Mesodermal cell (in vitro differentiated cells): ENCODE data around the gene ARHGAP30.
"Not testable (repeated sequence)": the region's sequence is repeated elsewhere in the genome, so short reads cannot be mapped to it uniquely, and the experiment has no call there.

Experiments
- H3K27ac ChIP-seq: 2 replicates; pipeline ENCODE4 v1.7.0; 2013; ENCODE audit warnings: mild to moderate bottlenecking, low read depth, low read length, moderate library complexity; ENCODE audit not compliant: severe bottlenecking
- H3K36me3 ChIP-seq: 2 replicates; pipeline ENCODE4 v1.7.1; 2013; ENCODE audit warnings: mild to moderate bottlenecking, low read length, moderate library complexity; ENCODE audit not compliant: control insufficient read depth, insufficient read depth
- H3K4me1 ChIP-seq: one replicate; pipeline ENCODE4 v1.7.1; 2013; ENCODE audit warnings: mild to moderate bottlenecking, low read length; ENCODE audit not compliant: insufficient read depth, control insufficient read depth, poor library complexity, severe bottlenecking
- H3K4me3 ChIP-seq: 2 replicates; pipeline ENCODE4 v1.7.0; 2013; ENCODE audit warnings: low read length, control low read depth, mild to moderate bottlenecking; ENCODE audit not compliant: insufficient read depth, poor library complexity, severe bottlenecking; ENCODE audit errors: extremely low read depth
- H3K9me3 ChIP-seq: 2 replicates; pipeline ENCODE4 v1.7.1; 2013; ENCODE audit warnings: mild to moderate bottlenecking, low read length, moderate library complexity; ENCODE audit not compliant: control insufficient read depth
- WGBS, 2 experiments: methylation state at CpG; one replicate each; pipeline ENCODE4 v1.1.5; 2013; ENCODE audit warnings: missing lambda C conversion rate in 2 of 2; ENCODE audit not compliant: insufficient coverage in 2 of 2; 5-methylcytosine and 5-hydroxymethylcytosine counted together

ARHGAP30 gene

GRCh38 chr1:161037661-161038522 lies 31.8 kb downstream of the ARHGAP30 start:
- H3K36me3 ChIP-seq, result peaks cover 56% of the 10 kb centered on the region
- 53 to 69% methylated on average over 8 to 15 of the region's 21 CpGs for WGBS, 2 experiments
- H3K9me3 ChIP-seq, result no peaks in the 10 kb centered on the region
- peak overlapping the region; percentile 41 for H3K4me3 ChIP-seq
- no peak overlapping the region for H3K27ac ChIP-seq
- H3K4me1 ChIP-seq, result peaks cover 4% of the 10 kb centered on the region

GRCh38 chr1:161033751-161034150 lies 35.9 kb downstream of the ARHGAP30 start:
- 100% methylated on average over 1 to 2 of the region's 3 CpGs for WGBS, 2 experiments
- H3K27ac ChIP-seq, result no peak overlapping the region
- peaks cover 2% of the 10 kb centered on the region for H3K4me1 ChIP-seq
- peaks cover 15% of the 10 kb centered on the region for H3K36me3 ChIP-seq
- H3K4me3 ChIP-seq, result no peak overlapping the region
- H3K9me3 ChIP-seq, result no peaks in the 10 kb centered on the region

DNA sequence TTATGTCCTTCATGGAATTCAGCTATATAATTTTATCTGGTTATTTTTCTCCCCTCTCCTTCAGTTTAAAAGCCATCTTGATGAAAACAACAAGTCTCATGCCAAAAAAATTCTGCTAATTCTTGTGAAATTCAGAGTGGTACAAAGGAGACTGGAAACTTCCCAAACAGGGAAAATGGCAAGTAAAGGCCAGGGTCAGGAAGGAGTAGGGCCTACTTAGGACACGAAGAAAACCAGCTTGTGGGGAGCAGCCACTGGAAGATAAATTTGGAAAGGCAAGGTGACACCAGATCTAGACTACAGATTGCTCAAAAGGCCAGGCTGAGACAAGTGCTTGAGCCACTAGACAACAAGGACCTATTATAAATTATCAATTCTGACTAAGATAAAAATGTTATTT lies 37.3 kb downstream of the ARHGAP30 start:
- 71 to 100% methylated on average over 1 of the region's 1 CpG for WGBS, 2 experiments
- Histone ChIP-seq H3K4me1 (no peaks in the 10 kb centered on the region), H3K9me3 (no peaks in the 10 kb centered on the region), H3K36me3 (peaks cover 4% of the 10 kb centered on the region), H3K27ac (no peak overlapping the region), H3K4me3 (no peak overlapping the region)

- WGBS, 2 experiments, result no CpG with 5 or more reads among the region's 2 CpGs
- H3K4me1 ChIP-seq, result no peaks in the 10 kb centered on the region
- H3K9me3 ChIP-seq, result no peaks in the 10 kb centered on the region
- H3K36me3 ChIP-seq, result no peaks in the 10 kb centered on the region
- H3K4me3 ChIP-seq, result no peak overlapping the region
- H3K27ac ChIP-seq, result no peak overlapping the region
These were observed 37.8 kb downstream of the ARHGAP30 start for GRCh38 chr1:161031874-161032273.

DNA sequence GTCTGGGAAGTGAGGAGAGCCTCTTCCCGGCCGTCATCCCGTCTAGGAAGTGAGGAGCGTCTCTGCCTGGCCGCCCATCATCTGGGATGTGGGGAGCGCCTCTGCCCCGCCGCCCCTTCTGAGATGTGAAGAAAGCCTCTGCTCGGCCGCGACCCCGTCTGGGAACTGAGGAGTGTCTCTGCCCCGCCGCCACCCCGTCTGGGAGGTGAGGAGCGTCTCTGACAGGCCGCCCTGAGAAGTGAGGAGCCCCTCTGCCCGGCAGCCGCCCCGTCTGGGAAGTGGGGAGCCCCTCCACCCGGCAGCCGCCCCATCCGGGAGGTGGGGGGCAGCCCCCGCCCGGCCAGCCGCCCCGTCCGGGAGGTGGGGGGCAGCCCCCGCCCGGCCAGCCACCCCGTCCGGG lies 40.2 kb downstream of the ARHGAP30 start:
- WGBS, 2 experiments, result 93 to 97% methylated on average over 8 to 12 of the region's 32 CpGs

GRCh38 chr1:161026954-161027353 lies 42.7 kb downstream of the ARHGAP30 start:
- 86 to 100% methylated on average over 1 of the region's 1 CpG for WGBS, 2 experiments

More for the DNA sequence above, 40.2 kb downstream of the ARHGAP30 start:
- not testable (repeated sequence) for H3K4me3 ChIP-seq, H3K9me3 ChIP-seq, H3K36me3 ChIP-seq, H3K27ac ChIP-seq, H3K4me1 ChIP-seq

GRCh38 chr1:161022432-161022831 lies 47.3 kb downstream of the ARHGAP30 start:
- not testable (repeated sequence) for H3K9me3 ChIP-seq, H3K4me3 ChIP-seq, H3K27ac ChIP-seq, H3K36me3 ChIP-seq
- WGBS, 2 experiments, result 90 to 95% methylated on average over 6 to 9 of the region's 12 CpGs
- H3K4me1 ChIP-seq, result peaks cover 11% of the 10 kb centered on the region

More at GRCh38 chr1:161026954-161027353, 42.7 kb downstream of the ARHGAP30 start:
- H3K4me3 ChIP-seq, H3K36me3 ChIP-seq, H3K9me3 ChIP-seq, H3K27ac ChIP-seq, H3K4me1 ChIP-seq: not testable (repeated sequence)

GRCh38 chr1:161021970-161022353 lies 47.7 kb downstream of the ARHGAP30 start:
- Histone ChIP-seq H3K4me1 (peaks cover 11% of the 10 kb centered on the region), H3K27ac (no peak overlapping the region), H3K36me3 (no peaks in the 10 kb centered on the region), H3K4me3 (peak overlapping the region; percentile 67), H3K9me3 (no peaks in the 10 kb centered on the region)
- 100% methylated on average over 1 of the region's 2 CpGs; no CpG with 5 or more reads in 1 of the 2 experiments for WGBS, 2 experiments

- Histone ChIP-seq H3K4me3 (peak overlapping the region; percentile 67), H3K36me3 (no peaks in the 10 kb centered on the region), H3K4me1 (peaks cover 11% of the 10 kb centered on the region), H3K9me3 (no peaks in the 10 kb centered on the region), H3K27ac (no peak overlapping the region)
- WGBS, 2 experiments, result 2 to 13% methylated on average over 26 of the region's 34 CpGs
These were observed 48.3 kb downstream of the ARHGAP30 start for GRCh38 chr1:161021165-161021969.

GRCh38 chr1:161020509-161021164 lies 49.1 kb downstream of the ARHGAP30 start, which contains the start of gene F11R:
Gene F11R (minus strand): TSS chr1:161021152. CDS start chr1:161021073, 79 bp downstream.
- Histone ChIP-seq H3K9me3 (no peaks in the 10 kb centered on the region), H3K27ac (peak within 1 kb of the TSS; percentile 26), H3K4me3 (peak within 1 kb of the TSS; percentile 67), H3K36me3 (no peaks in the 10 kb centered on the region), H3K4me1 (peaks cover 11% of the 10 kb centered on the region)
- 0% methylated on average over 21 to 27 of the region's 36 CpGs for WGBS, 2 experiments
